Keratinocyte (primary cell): ENCODE measurements around the gene PRCP.

ENCODE experiments used
- CTCF ChIP-seq, 3 experiments: IDR thresholded peaks in 1 of 3; conservative IDR thresholded peaks in 1 of 3; optimal IDR thresholded peaks in 1 of 3; 2 replicates in 2 of 3; 3 replicates in 1 of 3; pipeline versions ENCODE3 to v1.5.1; 2011; ENCODE audit warnings: low read length in 3 of 3, mild to moderate bottlenecking in 3 of 3, moderate library complexity in 2 of 3, control low read depth in 1 of 3, inconsistent platforms in 1 of 3; ENCODE audit not compliant: insufficient read depth in 2 of 3; ENCODE audit errors: extremely low read depth in 1 of 3
- EZH2 ChIP-seq: IDR thresholded peaks from one replicate; pipeline ENCODE4 v1.6.1; 2012; ENCODE audit warnings: inconsistent platforms, mild to moderate bottlenecking, low read length, moderate library complexity

GRCh38 chr11:82837650-82838049, 62.6 kb downstream of the PRCP start:
- no peak for TF ChIP-seq CTCF (optimal IDR thresholded peaks at IDR 0.05 in 1 of 3, IDR thresholded peaks at IDR 0.05 in 1 of 3, conservative IDR thresholded peaks at IDR 0.05 in 1 of 3; ENCODE audit: extremely low read depth in 1 of 3, insufficient read depth in 2 of 3, low read length in 3 of 3)
- no peak for TF ChIP-seq EZH2
